Ishikawa (cell line): Measurements from ENCODE around the gene TDP1.

Experiments
- CREB1 ChIP-seq: IDR thresholded peaks from 2 replicates; pipeline ENCODE4 v1.6.1; 2012; ENCODE audit warnings: low read depth
- EGR1 ChIP-seq: IDR thresholded peaks from 2 replicates; pipeline ENCODE4 v1.6.1; 2012
- EP300 ChIP-seq: IDR thresholded peaks from 2 replicates; pipeline ENCODE4 v1.6.1; 2012; ENCODE audit warnings: borderline replicate concordance
- TF ChIP-seq, protein P1 (sequence below): IDR thresholded peaks from 2 replicates; pipeline ENCODE4 v1.6.1; 2012; ENCODE audit warnings: low read depth, mild to moderate bottlenecking
- TF ChIP-seq, protein P2 (sequence below): IDR thresholded peaks from 2 replicates; pipeline ENCODE4 v1.6.1; 2012

DNA sequence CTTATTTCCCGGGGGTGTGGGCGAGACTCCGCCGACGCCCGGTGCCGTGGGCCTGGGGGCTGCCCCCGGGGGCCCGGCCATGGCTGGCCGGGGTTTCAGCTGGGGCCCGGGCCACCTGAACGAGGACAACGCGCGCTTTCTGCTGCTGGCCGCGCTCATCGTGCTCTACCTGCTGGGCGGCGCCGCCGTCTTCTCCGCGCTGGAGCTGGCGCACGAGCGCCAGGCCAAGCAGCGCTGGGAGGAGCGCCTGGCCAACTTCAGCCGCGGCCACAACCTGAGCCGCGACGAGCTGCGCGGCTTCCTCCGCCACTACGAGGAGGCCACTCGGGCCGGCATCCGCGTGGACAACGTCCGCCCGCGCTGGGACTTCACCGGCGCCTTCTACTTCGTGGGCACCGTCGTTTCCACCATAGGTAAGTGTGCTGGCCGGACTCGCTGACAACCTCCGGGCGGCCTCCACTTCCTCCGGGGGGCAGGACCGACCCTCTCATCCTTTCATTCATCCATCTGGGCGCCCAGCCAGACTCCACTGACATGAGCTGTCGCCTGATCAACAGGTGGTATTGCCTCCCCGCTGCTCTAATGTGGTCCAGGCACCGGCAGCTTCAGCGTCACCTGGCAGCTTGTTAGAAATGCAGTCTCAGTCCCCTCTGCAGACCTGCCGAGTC lies 106.5 kb downstream of the TDP1 start:
- TF ChIP-seq, protein P1, sequence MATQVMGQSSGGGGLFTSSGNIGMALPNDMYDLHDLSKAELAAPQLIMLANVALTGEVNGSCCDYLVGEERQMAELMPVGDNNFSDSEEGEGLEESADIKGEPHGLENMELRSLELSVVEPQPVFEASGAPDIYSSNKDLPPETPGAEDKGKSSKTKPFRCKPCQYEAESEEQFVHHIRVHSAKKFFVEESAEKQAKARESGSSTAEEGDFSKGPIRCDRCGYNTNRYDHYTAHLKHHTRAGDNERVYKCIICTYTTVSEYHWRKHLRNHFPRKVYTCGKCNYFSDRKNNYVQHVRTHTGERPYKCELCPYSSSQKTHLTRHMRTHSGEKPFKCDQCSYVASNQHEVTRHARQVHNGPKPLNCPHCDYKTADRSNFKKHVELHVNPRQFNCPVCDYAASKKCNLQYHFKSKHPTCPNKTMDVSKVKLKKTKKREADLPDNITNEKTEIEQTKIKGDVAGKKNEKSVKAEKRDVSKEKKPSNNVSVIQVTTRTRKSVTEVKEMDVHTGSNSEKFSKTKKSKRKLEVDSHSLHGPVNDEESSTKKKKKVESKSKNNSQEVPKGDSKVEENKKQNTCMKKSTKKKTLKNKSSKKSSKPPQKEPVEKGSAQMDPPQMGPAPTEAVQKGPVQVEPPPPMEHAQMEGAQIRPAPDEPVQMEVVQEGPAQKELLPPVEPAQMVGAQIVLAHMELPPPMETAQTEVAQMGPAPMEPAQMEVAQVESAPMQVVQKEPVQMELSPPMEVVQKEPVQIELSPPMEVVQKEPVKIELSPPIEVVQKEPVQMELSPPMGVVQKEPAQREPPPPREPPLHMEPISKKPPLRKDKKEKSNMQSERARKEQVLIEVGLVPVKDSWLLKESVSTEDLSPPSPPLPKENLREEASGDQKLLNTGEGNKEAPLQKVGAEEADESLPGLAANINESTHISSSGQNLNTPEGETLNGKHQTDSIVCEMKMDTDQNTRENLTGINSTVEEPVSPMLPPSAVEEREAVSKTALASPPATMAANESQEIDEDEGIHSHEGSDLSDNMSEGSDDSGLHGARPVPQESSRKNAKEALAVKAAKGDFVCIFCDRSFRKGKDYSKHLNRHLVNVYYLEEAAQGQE = no peak
- TF ChIP-seq CREB1 = no peak
- TF ChIP-seq EGR1 = no peak
- no peak for TF ChIP-seq EP300
- TF ChIP-seq, protein P2, sequence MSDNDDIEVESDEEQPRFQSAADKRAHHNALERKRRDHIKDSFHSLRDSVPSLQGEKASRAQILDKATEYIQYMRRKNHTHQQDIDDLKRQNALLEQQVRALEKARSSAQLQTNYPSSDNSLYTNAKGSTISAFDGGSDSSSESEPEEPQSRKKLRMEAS = peak; percentile 37; the same call in 1 of the 2 replicates
